ES-I3 (cell line): ENCODE results near the gene EIF5A2.
"Not testable (repeated sequence)": the region's sequence is repeated elsewhere in the genome, so short reads cannot be mapped to it uniquely, and the experiment has no call there.

Experiments
- H3K36me3 ChIP-seq: 2 replicates; pipeline ENCODE4 v1.6.1; 2013; ENCODE audit warnings: mild to moderate bottlenecking, low read length, control low read depth, moderate library complexity; ENCODE audit not compliant: insufficient read depth
- H3K4me1 ChIP-seq: 2 replicates; pipeline ENCODE4 v1.6.1; 2013; ENCODE audit warnings: mild to moderate bottlenecking, control low read depth, low read length; ENCODE audit not compliant: insufficient read depth
- H3K9ac ChIP-seq: 2 replicates; pipeline ENCODE4 v1.6.1; 2013; ENCODE audit warnings: low read depth, mild to moderate bottlenecking, low read length, moderate library complexity
- H3K9me3 ChIP-seq: 2 replicates; pipeline ENCODE4 v1.6.1; 2013; ENCODE audit warnings: mild to moderate bottlenecking, low read length, moderate library complexity; ENCODE audit not compliant: control insufficient read depth, insufficient read depth

Gene EIF5A2

GRCh38 chr3:170909129-170909903, 879 bp upstream of the EIF5A2 start:
- no peaks in the 10 kb centered on the region for H3K4me1 ChIP-seq
- no peaks in the 10 kb centered on the region for H3K36me3 ChIP-seq
- no peak overlapping the region; the same call in 1 of the 2 replicates for H3K9ac ChIP-seq
- peaks cover 8% of the 10 kb centered on the region for H3K9me3 ChIP-seq

- no peaks in the 10 kb centered on the region for H3K36me3 ChIP-seq
- H3K9me3 ChIP-seq: peaks cover 8% of the 10 kb centered on the region
- peak overlapping the region; percentile 89 for H3K9ac ChIP-seq
- no peaks in the 10 kb centered on the region for H3K4me1 ChIP-seq
These were observed 701 bp downstream of the EIF5A2 start for GRCh38 chr3:170907637-170908234.

- Histone ChIP-seq H3K36me3 (no peaks in the 10 kb centered on the region), H3K9me3 (peaks cover 8% of the 10 kb centered on the region), H3K4me1 (no peaks in the 10 kb centered on the region), H3K9ac (no peak overlapping the region)
These were observed 2.6 kb downstream of the EIF5A2 start for GRCh38 chr3:170905862-170906261.

GRCh38 chr3:170903123-170903522, 5.3 kb downstream of the EIF5A2 start:
- Histone ChIP-seq H3K4me1 (no peaks in the 10 kb centered on the region), H3K36me3 (no peaks in the 10 kb centered on the region), H3K9me3 (no peaks in the 10 kb centered on the region), H3K9ac (no peak overlapping the region)

GRCh38 chr3:170899455-170899854, 9.0 kb downstream of the EIF5A2 start:
- H3K9me3 ChIP-seq: peaks cover 8% of the 10 kb centered on the region; the same call in 1 of the 2 replicates
- no peaks in the 10 kb centered on the region for H3K36me3 ChIP-seq
- no peak overlapping the region for H3K9ac ChIP-seq
- H3K4me1 ChIP-seq: no peaks in the 10 kb centered on the region

GRCh38 chr3:170897978-170898377, 10.5 kb downstream of the EIF5A2 start:
- Histone ChIP-seq H3K36me3 (no peaks in the 10 kb centered on the region), H3K9ac (no peak overlapping the region), H3K9me3 (peaks cover 8% of the 10 kb centered on the region; the same call in 1 of the 2 replicates), H3K4me1 (no peaks in the 10 kb centered on the region)

GRCh38 chr3:170897199-170897598, 11.2 kb downstream of the EIF5A2 start:
- H3K36me3 ChIP-seq, H3K9ac ChIP-seq, H3K9me3 ChIP-seq, H3K4me1 ChIP-seq: not testable (repeated sequence)

GRCh38 chr3:170896781-170897180, 11.7 kb downstream of the EIF5A2 start:
- Histone ChIP-seq H3K9ac (no peak overlapping the region), H3K36me3 (no peaks in the 10 kb centered on the region), H3K4me1 (no peaks in the 10 kb centered on the region), H3K9me3 (peaks cover 8% of the 10 kb centered on the region; the same call in 1 of the 2 replicates)

GRCh38 chr3:170896333-170896732, 12.1 kb downstream of the EIF5A2 start:
- H3K4me1 ChIP-seq, H3K9ac ChIP-seq, H3K9me3 ChIP-seq, H3K36me3 ChIP-seq: not testable (repeated sequence)

GRCh38 chr3:170893895-170894294, 14.5 kb downstream of the EIF5A2 start:
- H3K9ac ChIP-seq: no peak overlapping the region
- H3K4me1 ChIP-seq: no peaks in the 10 kb centered on the region
- no peaks in the 10 kb centered on the region for H3K36me3 ChIP-seq
- H3K9me3 ChIP-seq: peaks cover 8% of the 10 kb centered on the region; the same call in 1 of the 2 replicates

- no peak overlapping the region for H3K9ac ChIP-seq
- no peaks in the 10 kb centered on the region for H3K4me1 ChIP-seq
These were observed 18.8 kb downstream of the EIF5A2 start for GRCh38 chr3:170889630-170890029.

GRCh38 chr3:170889132-170889531, 19.3 kb downstream of the EIF5A2 start:
- H3K4me1 ChIP-seq: no peaks in the 10 kb centered on the region
- no peak overlapping the region for H3K9ac ChIP-seq
- no peaks in the 10 kb centered on the region for H3K36me3 ChIP-seq
- H3K9me3 ChIP-seq: no peaks in the 10 kb centered on the region

More at GRCh38 chr3:170889630-170890029, 18.8 kb downstream of the EIF5A2 start:
- Histone ChIP-seq H3K36me3 (no peaks in the 10 kb centered on the region), H3K9me3 (no peaks in the 10 kb centered on the region)

- not testable (repeated sequence) for H3K9me3 ChIP-seq, H3K4me1 ChIP-seq
- H3K9ac ChIP-seq: peak overlapping the region; percentile 38
These were observed 24.1 kb downstream of the EIF5A2 start for GRCh38 chr3:170884109-170884930.

GRCh38 chr3:170878688-170879087, 29.7 kb downstream of the EIF5A2 start:
- not testable (repeated sequence) for H3K9ac ChIP-seq, H3K4me1 ChIP-seq, H3K9me3 ChIP-seq, H3K36me3 ChIP-seq

More at GRCh38 chr3:170884109-170884930, 24.1 kb downstream of the EIF5A2 start:
- H3K36me3 ChIP-seq: not testable (repeated sequence)
